ENCODE results near the gene TSPAN5. TPM values are rescaled to one million over a fixed set of nuclear protein-coding genes. Genes with fewer than 3 reads are reported as not detected.

TSPAN5 gene
- polyA plus RNA-seq, 1 of the 3 experiments (the other 2 are of a cell fraction): 38.6 TPM

- Histone ChIP-seq H3K4me2 (no peak overlapping the region), H3K36me3 (replicated peaks in 1 of 2; ENCODE audit: control insufficient read depth in 1 of 2, insufficient read depth in 2 of 2, low read length in 1 of 2) (peaks cover 31 to 73% of the 10 kb centered on the region in 2 experiments), H3K27ac (ENCODE audit: low read depth in 2 of 2, low read length in 1 of 2) (no peak overlapping the region), H3K27me3 (ENCODE audit: insufficient read depth) (no peaks in the 10 kb centered on the region), H2AFZ (ENCODE audit: low read depth) (no peak overlapping the region), H4K20me1 (ENCODE audit: insufficient read depth) (no peaks in the 10 kb centered on the region), H3K4me3 (ENCODE audit: low read depth in 2 of 2, low read length in 1 of 2) (no peak overlapping the region), H3F3A (replicated peaks; ENCODE audit: insufficient read depth) (peaks cover 9% of the 10 kb centered on the region), H3K9me3 (0 out of 2 replicates have a peak, but pooled peaks cover 4% of the 10 kb centered on the region), H3K9me2 (no peaks in the 10 kb centered on the region), H3K4me1 (ENCODE audit: control insufficient read depth in 1 of 2, insufficient read depth in 2 of 2, low read depth in 1 of 2, low read length in 1 of 2) (no peaks in the 10 kb centered on the region; a peak in 1 of 4 replicates), H3K9ac (no peak overlapping the region), H3K79me2 (ENCODE audit: insufficient read depth) (no peaks in the 10 kb centered on the region)
- ChIA-PET POLR2A (no interaction called here), CTCF (interaction anchor here (0.9 to 1.0 kb wide), 2 partner anchors 8 to 10 kb away, joined by 3 to 4 read pairs; no protein-coding TSS in a partner anchor)
- TF ChIP-seq SMC3 (IDR thresholded peaks at IDR 0.05; ENCODE audit: low read depth, low read length): no peak
- no peak for TF ChIP-seq YY1 (IDR thresholded peaks at IDR 0.05; ENCODE audit: low read depth)
- no peak for TF ChIP-seq GABPA (IDR thresholded peaks at IDR 0.05; ENCODE audit: low read depth)
- TF ChIP-seq, protein P1, sequence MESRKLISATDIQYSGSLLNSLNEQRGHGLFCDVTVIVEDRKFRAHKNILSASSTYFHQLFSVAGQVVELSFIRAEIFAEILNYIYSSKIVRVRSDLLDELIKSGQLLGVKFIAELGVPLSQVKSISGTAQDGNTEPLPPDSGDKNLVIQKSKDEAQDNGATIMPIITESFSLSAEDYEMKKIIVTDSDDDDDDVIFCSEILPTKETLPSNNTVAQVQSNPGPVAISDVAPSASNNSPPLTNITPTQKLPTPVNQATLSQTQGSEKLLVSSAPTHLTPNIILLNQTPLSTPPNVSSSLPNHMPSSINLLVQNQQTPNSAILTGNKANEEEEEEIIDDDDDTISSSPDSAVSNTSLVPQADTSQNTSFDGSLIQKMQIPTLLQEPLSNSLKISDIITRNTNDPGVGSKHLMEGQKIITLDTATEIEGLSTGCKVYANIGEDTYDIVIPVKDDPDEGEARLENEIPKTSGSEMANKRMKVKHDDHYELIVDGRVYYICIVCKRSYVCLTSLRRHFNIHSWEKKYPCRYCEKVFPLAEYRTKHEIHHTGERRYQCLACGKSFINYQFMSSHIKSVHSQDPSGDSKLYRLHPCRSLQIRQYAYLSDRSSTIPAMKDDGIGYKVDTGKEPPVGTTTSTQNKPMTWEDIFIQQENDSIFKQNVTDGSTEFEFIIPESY (IDR thresholded peaks at IDR 0.05; ENCODE audit: borderline replicate concordance, low read depth): no peak
- TF ChIP-seq TEAD4 (IDR thresholded peaks at IDR 0.05; ENCODE audit: borderline replicate concordance, insufficient read depth): no peak
- TF ChIP-seq IRF3 (IDR thresholded peaks at IDR 0.05; ENCODE audit: low read depth, low read length): no peak
- TF ChIP-seq EZH2phosphoT487 (IDR thresholded peaks at IDR 0.05; ENCODE audit: borderline replicate concordance, low read depth): no peak
- TF ChIP-seq ELF1 (IDR thresholded peaks at IDR 0.05): no peak
- no peak for TF ChIP-seq NFIC (IDR thresholded peaks at IDR 0.05; ENCODE audit: borderline replicate concordance)
- no peak for TF ChIP-seq POLR2AphosphoS5 (IDR thresholded peaks at IDR 0.05; ENCODE audit: low read depth, low read length)
- TF ChIP-seq, protein P2, sequence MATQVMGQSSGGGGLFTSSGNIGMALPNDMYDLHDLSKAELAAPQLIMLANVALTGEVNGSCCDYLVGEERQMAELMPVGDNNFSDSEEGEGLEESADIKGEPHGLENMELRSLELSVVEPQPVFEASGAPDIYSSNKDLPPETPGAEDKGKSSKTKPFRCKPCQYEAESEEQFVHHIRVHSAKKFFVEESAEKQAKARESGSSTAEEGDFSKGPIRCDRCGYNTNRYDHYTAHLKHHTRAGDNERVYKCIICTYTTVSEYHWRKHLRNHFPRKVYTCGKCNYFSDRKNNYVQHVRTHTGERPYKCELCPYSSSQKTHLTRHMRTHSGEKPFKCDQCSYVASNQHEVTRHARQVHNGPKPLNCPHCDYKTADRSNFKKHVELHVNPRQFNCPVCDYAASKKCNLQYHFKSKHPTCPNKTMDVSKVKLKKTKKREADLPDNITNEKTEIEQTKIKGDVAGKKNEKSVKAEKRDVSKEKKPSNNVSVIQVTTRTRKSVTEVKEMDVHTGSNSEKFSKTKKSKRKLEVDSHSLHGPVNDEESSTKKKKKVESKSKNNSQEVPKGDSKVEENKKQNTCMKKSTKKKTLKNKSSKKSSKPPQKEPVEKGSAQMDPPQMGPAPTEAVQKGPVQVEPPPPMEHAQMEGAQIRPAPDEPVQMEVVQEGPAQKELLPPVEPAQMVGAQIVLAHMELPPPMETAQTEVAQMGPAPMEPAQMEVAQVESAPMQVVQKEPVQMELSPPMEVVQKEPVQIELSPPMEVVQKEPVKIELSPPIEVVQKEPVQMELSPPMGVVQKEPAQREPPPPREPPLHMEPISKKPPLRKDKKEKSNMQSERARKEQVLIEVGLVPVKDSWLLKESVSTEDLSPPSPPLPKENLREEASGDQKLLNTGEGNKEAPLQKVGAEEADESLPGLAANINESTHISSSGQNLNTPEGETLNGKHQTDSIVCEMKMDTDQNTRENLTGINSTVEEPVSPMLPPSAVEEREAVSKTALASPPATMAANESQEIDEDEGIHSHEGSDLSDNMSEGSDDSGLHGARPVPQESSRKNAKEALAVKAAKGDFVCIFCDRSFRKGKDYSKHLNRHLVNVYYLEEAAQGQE (IDR thresholded peaks at IDR 0.05; ENCODE audit: low read depth, low read length): no peak
- no peak for TF ChIP-seq TCF12 (IDR thresholded peaks at IDR 0.05)
- TF ChIP-seq JUND (IDR thresholded peaks at IDR 0.05): no peak
- no peak for TF ChIP-seq RCOR1 (IDR thresholded peaks at IDR 0.05; ENCODE audit: low read length)
- no peak for TF ChIP-seq CHD2 (IDR thresholded peaks at IDR 0.05; ENCODE audit: low read length, partially characterized antibody)
- TF ChIP-seq MXI1 (IDR thresholded peaks at IDR 0.05; ENCODE audit: low read depth, low read length): no peak
- no peak for TF ChIP-seq RXRA (IDR thresholded peaks at IDR 0.05; ENCODE audit: borderline replicate concordance, low read depth)
- no peak for TF ChIP-seq USF1 (IDR thresholded peaks at IDR 0.05; ENCODE audit: borderline replicate concordance, low read depth)
- no peak for DNase-seq
- WGBS (ENCODE audit: low lambda C conversion rate): 100% methylated on average over 4 of the region's 4 CpGs
Measured at GRCh38 chr4:98423009-98423408, 235.4 kb downstream of the TSPAN5 start.

All from SK-N-SH (cell line).